ENCODE measurements around the gene PCMTD2.

PCMTD2 gene

GRCh38 chr20:64238851-64239387, 16.6 kb upstream of the PCMTD2 start:
- DNase-seq (ENCODE audit: low read depth, low spot score): no peak

GRCh38 chr20:64239449-64240242, 15.9 kb upstream of the PCMTD2 start:
- no peak for DNase-seq (ENCODE audit: low read depth, low spot score)

GRCh38 chr20:64240243-64241015, 15.1 kb upstream of the PCMTD2 start:
- DNase-seq (ENCODE audit: low read depth, low spot score): no peak

- DNase-seq (ENCODE audit: low read depth, low spot score): no peak
Measured at GRCh38 chr20:64241061-64241460, 14.5 kb upstream of the PCMTD2 start.

GRCh38 chr20:64242003-64242796, 13.3 kb upstream of the PCMTD2 start:
- DNase-seq (ENCODE audit: low read depth, low spot score): no peak

- DNase-seq (ENCODE audit: low read depth, low spot score): no peak
Measured at GRCh38 chr20:64242797-64243475, 12.6 kb upstream of the PCMTD2 start.

GRCh38 chr20:64244281-64244805, 11.2 kb upstream of the PCMTD2 start:
- no peak for DNase-seq (ENCODE audit: low read depth, low spot score)

GRCh38 chr20:64244870-64245603, 10.5 kb upstream of the PCMTD2 start:
- DNase-seq (ENCODE audit: low read depth, low spot score): no peak

- no peak for DNase-seq (ENCODE audit: low read depth, low spot score)
Measured at GRCh38 chr20:64245746-64246595, 9.6 kb upstream of the PCMTD2 start.

- no peak for DNase-seq (ENCODE audit: low read depth, low spot score)
Measured at GRCh38 chr20:64246616-64247306, 8.8 kb upstream of the PCMTD2 start.

- no peak for DNase-seq (ENCODE audit: low read depth, low spot score)
Measured at GRCh38 chr20:64247307-64247618, 8.3 kb upstream of the PCMTD2 start.

GRCh38 chr20:64247970-64248841, 7.3 kb upstream of the PCMTD2 start:
- DNase-seq (ENCODE audit: low read depth, low spot score): no peak

GRCh38 chr20:64250027-64250426, 5.5 kb upstream of the PCMTD2 start:
- no peak for DNase-seq (ENCODE audit: low read depth, low spot score)

- DNase-seq (ENCODE audit: low read depth, low spot score): no peak
Measured at GRCh38 chr20:64253000-64253383, 2.6 kb upstream of the PCMTD2 start.

GRCh38 chr20:64253443-64253842, 2.1 kb upstream of the PCMTD2 start:
- no peak for DNase-seq (ENCODE audit: low read depth, low spot score)

- no peak for DNase-seq (ENCODE audit: low read depth, low spot score)
Measured at GRCh38 chr20:64254156-64254555, 1.4 kb upstream of the PCMTD2 start.

GRCh38 chr20:64254571-64255360, 782 bp upstream of the PCMTD2 start:
- no peak for DNase-seq (ENCODE audit: low read depth, low spot score)

Measured in astrocyte of the hippocampus (primary cell).